A549 (cell line): ENCODE results near the gene ZNF205. TPM values are rescaled to one million over a fixed set of nuclear protein-coding genes. Genes with fewer than 3 reads are reported as not detected.

Source experiments
- ATAC-seq, 2 experiments: fragments of 200-7000 bp in 1 of 2; fragments of >200 bp in 1 of 2; cut with Nextera tagmentation in 1 of 2; cut with Tn5 transposase in 1 of 2; 3 replicates each; pipeline versions ENCODE4 v1.8.0 to v1.9.1; 2018 to 2020; ENCODE audit warnings: mild to moderate bottlenecking in 1 of 2, moderate library complexity in 1 of 2
- CTCF ChIA-PET: fragments of 300-600 bp; sonication (Branson Sonifier 250); formaldehyde crosslinking; extraction: SDS; loops from one replicate; lab custom pipeline; 2021; ENCODE audit warnings: antibody characterized with exemption, inconsistent platforms; lab: Yijun Ruan, JAX
- POLR2A ChIA-PET: fragments of 350-600 bp; formaldehyde crosslinking; extraction: SDS; loops from one replicate; lab custom pipeline; 2021; ENCODE audit warnings: antibody characterized with exemption, inconsistent platforms; lab: Yijun Ruan, JAX
- DNase-seq, 2 experiments: peaks; one replicate each; pipeline versions ENCODE4 v3.0.0 to v3.0.0-alpha.2; 2011 to 2016; ENCODE audit warnings: low read depth in 1 of 2, low spot score in 1 of 2
- FAIRE-seq: peaks from 2 replicates; lab custom pipeline; 2011; peaks lifted over from hg19 to GRCh38; lab: Jason Lieb, UNC
- H3K27ac ChIP-seq, 2 experiments: fragments of >200 bp; sonication (Bioruptor Twin); formaldehyde crosslinking; 3 replicates each; pipeline ENCODE4 v1.5.1; 2016 to 2017
- H3K4me1 ChIP-seq: fragments of >200 bp; sonication (Bioruptor Twin); formaldehyde crosslinking; 3 replicates; pipeline ENCODE4 v1.6.1; 2016
- H3K4me2 ChIP-seq: fragments of >200 bp; sonication (Bioruptor Twin); formaldehyde crosslinking; 3 replicates; pipeline ENCODE4 v1.6.1; 2016
- H3K4me3 ChIP-seq: fragments of >200 bp; sonication (Bioruptor Twin); formaldehyde crosslinking; 3 replicates; pipeline ENCODE4 v1.5.1; 2016
- H3K9me3 ChIP-seq: fragments of >200 bp; sonication (Bioruptor Twin); formaldehyde crosslinking; 3 replicates; pipeline ENCODE4 v1.6.1; 2016
- BCL3 ChIP-seq: fragments of >200 bp; sonication (Bioruptor Twin); formaldehyde crosslinking; IDR thresholded peaks from 3 replicates; pipeline ENCODE4 v1.6.1; 2016
- CBX2 ChIP-seq: fragments of 200-600 bp; sonication (generic); IDR thresholded peaks from 2 replicates; pipeline ENCODE4 v1.6.1; 2016; ENCODE audit warnings: low read depth, mild to moderate bottlenecking, borderline replicate concordance
- CBX8 ChIP-seq: fragments of 200-600 bp; sonication (generic); IDR thresholded peaks from 2 replicates; pipeline ENCODE4 v1.6.1; 2016
- CTCF ChIP-seq: fragments of >200 bp; sonication (Bioruptor Twin); formaldehyde crosslinking; IDR thresholded peaks from 3 replicates; pipeline ENCODE4 v1.5.1; 2016
- E2F6 ChIP-seq: IDR thresholded peaks from 2 replicates; pipeline ENCODE4 v1.6.1; 2012; ENCODE audit warnings: low read depth, borderline replicate concordance
- ELK1 ChIP-seq: fragments of 150-350 bp; IDR thresholded peaks from 2 replicates; pipeline ENCODE4 v1.6.1; 2014; ENCODE audit warnings: low read depth, mild to moderate bottlenecking, low read length
- EP300 ChIP-seq, 2 experiments: fragments of >200 bp; sonication (Bioruptor Twin); formaldehyde crosslinking; IDR thresholded peaks; 2 replicates in 1 of 2; 3 replicates in 1 of 2; pipeline ENCODE4 v1.6.1; 2016 to 2017
- ESRRA ChIP-seq: fragments of 150-350 bp; IDR thresholded peaks from 2 replicates; pipeline ENCODE4 v1.6.1; 2014; ENCODE audit warnings: mild to moderate bottlenecking, low read length, borderline replicate concordance
- FOSL2 ChIP-seq, 2 experiments: fragments of 450-650 bp in 1 of 2; fragments of >200 bp in 1 of 2; sonication (Bioruptor Twin) in 1 of 2; formaldehyde crosslinking; IDR thresholded peaks; 2 replicates each; pipeline versions ENCODE4 v1.5.0 to v1.6.1; 2016 to 2020; ENCODE audit warnings: mild to moderate bottlenecking in 1 of 2, moderate library complexity in 1 of 2
- FOXS1 ChIP-seq: fragments of 250-450 bp; sonication (Bioruptor Pico); IDR thresholded peaks from 2 replicates; pipeline ENCODE4 v1.5.0; 2020; ENCODE audit warnings: mild to moderate bottlenecking, moderate library complexity
- GATA3 ChIP-seq: IDR thresholded peaks from 2 replicates; pipeline ENCODE4 v1.6.1; 2012; ENCODE audit warnings: borderline replicate concordance
- HES2 ChIP-seq: fragments of >200 bp; sonication (Bioruptor Twin); formaldehyde crosslinking; IDR thresholded peaks from 2 replicates; pipeline ENCODE4 v1.6.1; 2016
- HEYL ChIP-seq: fragments of 250-450 bp; sonication (Bioruptor Pico); IDR thresholded peaks from 2 replicates; pipeline ENCODE4 v1.8.0; 2021; ENCODE audit warnings: mild to moderate bottlenecking, moderate library complexity
- HOXB13 ChIP-seq: fragments of 250-450 bp; sonication (Bioruptor Pico); IDR thresholded peaks from 2 replicates; pipeline ENCODE4 v1.5.0; 2020; ENCODE audit warnings: low read depth, mild to moderate bottlenecking, moderate library complexity
- HOXB5 ChIP-seq: fragments of 250-450 bp; sonication (Bioruptor Pico); IDR thresholded peaks from 2 replicates; pipeline ENCODE4 v1.5.0; 2020; ENCODE audit warnings: mild to moderate bottlenecking, moderate library complexity
- JUN ChIP-seq, 2 experiments: fragments of >200 bp; sonication (Bioruptor Twin); formaldehyde crosslinking; IDR thresholded peaks; 2 replicates in 1 of 2; 3 replicates in 1 of 2; pipeline ENCODE4 v1.6.1; 2016 to 2017
- JUNB ChIP-seq: fragments of >200 bp; sonication (Bioruptor Twin); formaldehyde crosslinking; IDR thresholded peaks from 2 replicates; pipeline ENCODE4 v1.6.1; 2016
- KDM5A ChIP-seq: fragments of 200-600 bp; sonication (generic); IDR thresholded peaks from 2 replicates; pipeline ENCODE4 v1.6.1; 2016; ENCODE audit warnings: antibody characterized with exemption, mild to moderate bottlenecking
- MAX ChIP-seq: IDR thresholded peaks from 2 replicates; pipeline ENCODE4 v1.6.1; 2012
- MAZ ChIP-seq: fragments of 150-350 bp; IDR thresholded peaks from 2 replicates; pipeline ENCODE4 v1.6.1; 2014; ENCODE audit warnings: antibody characterized with exemption, low read depth, low read length, borderline replicate concordance
- MYC ChIP-seq: IDR thresholded peaks from 2 replicates; pipeline ENCODE4 v1.6.1; 2012; ENCODE audit warnings: mild to moderate bottlenecking, inconsistent platforms, low read length, improper control_type of control experiment, borderline replicate concordance
- NFE2L2 ChIP-seq: fragments of 150-350 bp; conservative IDR thresholded peaks from 2 replicates; pipeline ENCODE4 v1.6.1; 2014; ENCODE audit warnings: low read length
- NPAS2 ChIP-seq: fragments of 250-450 bp; sonication (Bioruptor Pico); IDR thresholded peaks from 2 replicates; pipeline ENCODE4 v1.8.0; 2022; ENCODE audit warnings: mild to moderate bottlenecking, moderate library complexity, borderline replicate concordance
- NR3C1 ChIP-seq: fragments of >200 bp; sonication (Bioruptor Twin); formaldehyde crosslinking; IDR thresholded peaks from 3 replicates; pipeline ENCODE4 v1.6.1; 2017
- PHF8 ChIP-seq: fragments of 200-600 bp; sonication (generic); IDR thresholded peaks from 2 replicates; pipeline ENCODE4 v1.6.1; 2016; ENCODE audit warnings: low read depth, mild to moderate bottlenecking, antibody characterized with exemption, moderate library complexity, borderline replicate concordance
- POLR2A ChIP-seq: IDR thresholded peaks from 2 replicates; pipeline ENCODE4 v1.6.1; 2012; ENCODE audit warnings: mild to moderate bottlenecking, low read length
- POLR2AphosphoS2 ChIP-seq: conservative IDR thresholded peaks from 2 replicates; pipeline ENCODE4 v1.6.1; 2012; ENCODE audit warnings: low read length, improper control_type of control experiment, inconsistent platforms
- RAD21 ChIP-seq, 2 experiments: fragments of >200 bp in 1 of 2; sonication (Bioruptor Twin) in 1 of 2; formaldehyde crosslinking in 1 of 2; IDR thresholded peaks in 1 of 2; conservative IDR thresholded peaks in 1 of 2; 2 replicates in 1 of 2; 3 replicates in 1 of 2; pipeline ENCODE4 v1.6.1; 2012 to 2018; ENCODE audit warnings: inconsistent platforms in 1 of 2
- RCOR1 ChIP-seq: fragments of 150-350 bp; IDR thresholded peaks from 2 replicates; pipeline ENCODE4 v1.6.1; 2014; ENCODE audit warnings: antibody characterized with exemption, low read length, low read depth
- RFX5 ChIP-seq: fragments of 450-650 bp; IDR thresholded peaks from 2 replicates; pipeline ENCODE4 v1.7.1; 2014; ENCODE audit warnings: antibody characterized with exemption, mild to moderate bottlenecking, moderate library complexity
- RNF2 ChIP-seq: fragments of 200-600 bp; sonication (generic); IDR thresholded peaks from 2 replicates; pipeline ENCODE4 v1.6.1; 2016; ENCODE audit warnings: low read depth, mild to moderate bottlenecking, antibody characterized with exemption, moderate library complexity, borderline replicate concordance
- SMC3 ChIP-seq: fragments of >200 bp; sonication (Bioruptor Twin); formaldehyde crosslinking; IDR thresholded peaks from 3 replicates; pipeline ENCODE4 v1.6.1; 2018; ENCODE audit warnings: inconsistent platforms
- ZC3H11A ChIP-seq: fragments of 450-650 bp; IDR thresholded peaks from 2 replicates; pipeline ENCODE4 v1.6.1; 2014; ENCODE audit warnings: antibody characterized with exemption, mild to moderate bottlenecking
- ZFP36 ChIP-seq: fragments of 450-650 bp; IDR thresholded peaks from 2 replicates; pipeline ENCODE4 v1.6.1; 2014; ENCODE audit warnings: borderline replicate concordance; ENCODE audit not compliant: partially characterized antibody
- ZNF302 ChIP-seq: fragments of 250-450 bp; sonication (Bioruptor Pico); IDR thresholded peaks from 2 replicates; pipeline ENCODE4 v1.9.0; 2021; ENCODE audit warnings: inconsistent platforms, mild to moderate bottlenecking, moderate library complexity
- WGBS: methylation state at CpG from one replicate; pipeline ENCODE4 v1.1.6; 2017; ENCODE audit errors: missing lambda C conversion rate; 5-methylcytosine and 5-hydroxymethylcytosine counted together
- polyA minus RNA-seq: library from RNA; depleted of rRNA, polyadenylated mRNA; stranded (reverse); fragments of >200 nt; gene quantifications from 2 replicates; pipeline ENCODE4 v1.2.3, GENCODE V29; 2011; rRNA and poly(A)+ RNA removed
- polyA plus RNA-seq, 4 experiments: library from polyadenylated mRNA; depleted of rRNA in 3 of 4; stranded (reverse); fragments of >200 nt; fragmentation: RNase III in 1 of 4; extraction: RNeasy Plus Mini Kit Qiagen cat#74134 plus additional on column Dnase treatment in 1 of 4; gene quantifications; 2 replicates in 3 of 4; 3 replicates in 1 of 4; pipeline ENCODE4 v1.2.3, GENCODE V29; 2011 to 2017

Gene ZNF205
- polyA plus RNA-seq (2011; rRNA removed) (3.1 and 4.3 TPM in 2 replicates), polyA plus RNA-seq (2017; fragmentation: RNase III; extraction: RNeasy Plus Mini Kit Qiagen cat#74134 plus additional on column Dnase treatment) (8.5 to 9.6 TPM (median 9.2 TPM) in 3 replicates), polyA minus RNA-seq (2.6 and 3.3 TPM in 2 replicates)
- 14.1 and 22.4 TPM in 2 replicates for polyA plus RNA-seq (2012; cell fraction: cytosol; rRNA removed)
- polyA plus RNA-seq (2012; cell fraction: nucleus; rRNA removed), result 19.0 and 35.0 TPM in 2 replicates

GRCh38 chr16:3112058-3112880, at the start of gene ZNF205:
TSS of gene ZNF205 (plus strand) at chr16:3112586. CDS start at chr16:3113431, 845 bp downstream.
- WGBS, result 9% methylated on average over 11 of the region's 23 CpGs
- Histone ChIP-seq H3K27ac (peak within 1 kb of the TSS; percentile 90 to 96), H3K4me1 (peaks cover 18% of the 10 kb centered on the region), H3K9me3 (no peaks in the 10 kb centered on the region), H3K4me2 (peak within 1 kb of the TSS; percentile 87), H3K4me3 (peak within 1 kb of the TSS; percentile 84)
- ChIA-PET POLR2A (interaction anchor here (0.5 to 2.1 kb wide), 4 partner anchors 10 to 23 kb away, joined by 3 to 10 read pairs (median 6); partner anchors contain the start of gene ZNF213), CTCF (interaction anchor here (0.9 to 6.5 kb wide), 7 partner anchors 10 to 80 kb away, joined by 3 to 46 read pairs (median 10); no protein-coding TSS in a partner anchor)
- FAIRE-seq, result no peak
- peak; percentile 85 to 94 for DNase-seq
- peak; percentile 95 to 98 for ATAC-seq
- no peak for TF ChIP-seq RAD21 (conservative IDR thresholded peaks at IDR 0.05 in 1 of 2, IDR thresholded peaks at IDR 0.05 in 1 of 2)
- no peak for TF ChIP-seq CTCF
- TF ChIP-seq CBX8, result no peak
- TF ChIP-seq MAX, result peak; percentile 78
- no peak for TF ChIP-seq RNF2
- peak; percentile 55; the same call in 1 of the 2 replicates for TF ChIP-seq KDM5A
- TF ChIP-seq HOXB13 (CRISPR knock-in tag), result no peak
- TF ChIP-seq ESRRA, result no peak
- peak; percentile 91; the same call in 1 of the 2 replicates for TF ChIP-seq MAZ
- peak; percentile 32; the same call in 1 of the 2 replicates for TF ChIP-seq PHF8
- no peak for TF ChIP-seq NR3C1
- TF ChIP-seq MYC, result 0 out of 2 replicates have a peak, but pooled peaks have one; percentile 65
- no peak for TF ChIP-seq RFX5
- no peak for TF ChIP-seq POLR2AphosphoS2
- TF ChIP-seq SMC3, result peak; percentile 8; the same call in 1 of the 3 replicates
- peak in 1 of 2 experiments; percentile 72; a peak in 3 of 5 replicates for TF ChIP-seq JUN (IDR thresholded peaks at IDR 0.05)
- TF ChIP-seq NFE2L2, result no peak
- no peak for TF ChIP-seq RCOR1
- no peak for TF ChIP-seq NPAS2 (CRISPR knock-in tag)
- peak; percentile 39; the same call in 1 of the 2 replicates for TF ChIP-seq POLR2A
- TF ChIP-seq BCL3, result peak; percentile 48; the same call in 2 of the 3 replicates
- TF ChIP-seq EP300 (IDR thresholded peaks at IDR 0.05), result no peak
- TF ChIP-seq HOXB5 (CRISPR knock-in tag), result no peak
- no peak for TF ChIP-seq ZFP36
- no peak for TF ChIP-seq JUNB
- TF ChIP-seq E2F6, result no peak
- TF ChIP-seq ZNF302 (CRISPR knock-in tag), result no peak
- TF ChIP-seq CBX2, result no peak
- no peak for TF ChIP-seq GATA3
- TF ChIP-seq HES2, result no peak
- TF ChIP-seq FOSL2 (IDR thresholded peaks at IDR 0.05), result no peak
- no peak for TF ChIP-seq FOSL2 (CRISPR knock-in tag; IDR thresholded peaks at IDR 0.05)
- TF ChIP-seq FOXS1 (CRISPR knock-in tag), result no peak
- 0 out of 2 replicates have a peak, but pooled peaks have one; percentile 7 for TF ChIP-seq ZC3H11A
- no peak for TF ChIP-seq ELK1
- no peak for TF ChIP-seq HEYL
